ENCODE measurements around the gene GLT1D1.

GLT1D1 gene

GRCh38 chr12:128856035-128856790 is 2.9 kb downstream of the GLT1D1 start:
- no peak for DNase-seq

- no peak for DNase-seq
Measured at GRCh38 chr12:128856791-128857078, 3.5 kb downstream of the GLT1D1 start.

GRCh38 chr12:128857133-128857763 is 4.0 kb downstream of the GLT1D1 start:
- no peak for DNase-seq

- DNase-seq: no peak
Measured at GRCh38 chr12:128859311-128859710, 6.0 kb downstream of the GLT1D1 start.

GRCh38 chr12:128861226-128862016 is 8.1 kb downstream of the GLT1D1 start:
- no peak for DNase-seq

- no peak for DNase-seq
Measured at GRCh38 chr12:128863957-128864356, 10.7 kb downstream of the GLT1D1 start.

- DNase-seq: no peak
Measured at GRCh38 chr12:128864516-128865186, 11.4 kb downstream of the GLT1D1 start.

- DNase-seq: no peak
Measured at GRCh38 chr12:128867466-128867865, 14.2 kb downstream of the GLT1D1 start.

- no peak for DNase-seq
Measured at GRCh38 chr12:128871516-128871892, 18.2 kb downstream of the GLT1D1 start.

- DNase-seq: no peak
Measured at GRCh38 chr12:128872303-128872702, 19.0 kb downstream of the GLT1D1 start.

GRCh38 chr12:128876559-128876958 is 23.3 kb downstream of the GLT1D1 start:
- DNase-seq: no peak

- DNase-seq: no peak
Measured at GRCh38 chr12:128879898-128880764, 26.9 kb downstream of the GLT1D1 start.

GRCh38 chr12:128891856-128892255 is 38.6 kb downstream of the GLT1D1 start:
- no peak for DNase-seq

GRCh38 chr12:128903236-128903635 is 50.0 kb downstream of the GLT1D1 start:
- peak; percentile 72 to 93 for DNase-seq

- no peak for DNase-seq
Measured at GRCh38 chr12:128905003-128905544, 51.8 kb downstream of the GLT1D1 start.

GRCh38 chr12:128906485-128907137 is 53.3 kb downstream of the GLT1D1 start:
- no peak for DNase-seq

GRCh38 chr12:128908254-128908653 is 55.0 kb downstream of the GLT1D1 start:
- DNase-seq: no peak

- DNase-seq: no peak
Measured at GRCh38 chr12:128909653-128910052, 56.4 kb downstream of the GLT1D1 start.

- DNase-seq: no peak
Measured at GRCh38 chr12:128910629-128911028, 57.4 kb downstream of the GLT1D1 start.

GRCh38 chr12:128911861-128912260 is 58.6 kb downstream of the GLT1D1 start:
- no peak for DNase-seq

GRCh38 chr12:128914908-128915563 is 61.8 kb downstream of the GLT1D1 start:
- DNase-seq: no peak
